ENCODE data around the gene CNTN5.

CNTN5 gene

GRCh38 chr11:100367892-100368291, 1347.1 kb downstream of the CNTN5 start:
- no peak for DNase-seq

- no peak for DNase-seq
These were observed 1362.7 kb downstream of the CNTN5 start for GRCh38 chr11:100383357-100383865.

GRCh38 chr11:100396266-100396665, 1375.5 kb downstream of the CNTN5 start:
- no peak for DNase-seq

GRCh38 chr11:100397401-100397800, 1376.7 kb downstream of the CNTN5 start:
- no peak for DNase-seq

GRCh38 chr11:100403816-100404215, 1383.1 kb downstream of the CNTN5 start:
- no peak for DNase-seq

- DNase-seq = no peak
These were observed 1384.2 kb downstream of the CNTN5 start for GRCh38 chr11:100404907-100405306.
